ENCODE data around the gene NR2F6.
"Not testable (repeated sequence)": the region's sequence is repeated elsewhere in the genome, so short reads cannot be mapped to it uniquely, and the experiment has no call there.

Gene NR2F6

DNA sequence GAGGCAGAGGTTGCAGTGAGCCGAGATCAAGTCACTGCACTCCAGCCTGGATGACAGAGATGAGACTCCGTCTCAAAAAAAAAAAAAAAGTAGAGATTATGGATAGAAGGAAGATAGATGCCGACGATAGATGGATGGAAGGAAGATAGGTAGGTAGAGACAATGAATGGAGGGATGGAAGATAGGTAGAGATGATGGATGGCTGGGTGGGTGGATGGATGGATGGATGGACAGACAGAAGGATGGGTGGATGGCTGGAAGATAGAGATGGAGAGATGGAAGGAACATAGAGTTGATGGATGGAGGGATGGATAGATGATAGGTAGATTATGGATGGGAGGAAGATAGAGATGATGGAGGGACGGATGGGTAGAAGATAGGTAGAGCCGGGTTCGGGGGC, 49.1 kb downstream of the NR2F6 start:
- H3K4me3 ChIP-seq (ENCODE audit: low read depth, low read length), result no peak overlapping the region
- DNase-seq (ENCODE audit: low read depth), result no peak
- TF ChIP-seq, protein P1, sequence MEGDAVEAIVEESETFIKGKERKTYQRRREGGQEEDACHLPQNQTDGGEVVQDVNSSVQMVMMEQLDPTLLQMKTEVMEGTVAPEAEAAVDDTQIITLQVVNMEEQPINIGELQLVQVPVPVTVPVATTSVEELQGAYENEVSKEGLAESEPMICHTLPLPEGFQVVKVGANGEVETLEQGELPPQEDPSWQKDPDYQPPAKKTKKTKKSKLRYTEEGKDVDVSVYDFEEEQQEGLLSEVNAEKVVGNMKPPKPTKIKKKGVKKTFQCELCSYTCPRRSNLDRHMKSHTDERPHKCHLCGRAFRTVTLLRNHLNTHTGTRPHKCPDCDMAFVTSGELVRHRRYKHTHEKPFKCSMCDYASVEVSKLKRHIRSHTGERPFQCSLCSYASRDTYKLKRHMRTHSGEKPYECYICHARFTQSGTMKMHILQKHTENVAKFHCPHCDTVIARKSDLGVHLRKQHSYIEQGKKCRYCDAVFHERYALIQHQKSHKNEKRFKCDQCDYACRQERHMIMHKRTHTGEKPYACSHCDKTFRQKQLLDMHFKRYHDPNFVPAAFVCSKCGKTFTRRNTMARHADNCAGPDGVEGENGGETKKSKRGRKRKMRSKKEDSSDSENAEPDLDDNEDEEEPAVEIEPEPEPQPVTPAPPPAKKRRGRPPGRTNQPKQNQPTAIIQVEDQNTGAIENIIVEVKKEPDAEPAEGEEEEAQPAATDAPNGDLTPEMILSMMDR (IDR thresholded peaks at IDR 0.05; ENCODE audit: low read depth, low read length), result no peak
- TF ChIP-seq, protein P2, sequence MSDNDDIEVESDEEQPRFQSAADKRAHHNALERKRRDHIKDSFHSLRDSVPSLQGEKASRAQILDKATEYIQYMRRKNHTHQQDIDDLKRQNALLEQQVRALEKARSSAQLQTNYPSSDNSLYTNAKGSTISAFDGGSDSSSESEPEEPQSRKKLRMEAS (IDR thresholded peaks at IDR 0.05; ENCODE audit: low read depth, low read length), result no peak
- TF ChIP-seq MYC (IDR thresholded peaks at IDR 0.05; ENCODE audit: low read depth, low read length) (no peak), POLR2A (IDR thresholded peaks at IDR 0.05; ENCODE audit: extremely low read depth, insufficient read length) (no peak)

DNA sequence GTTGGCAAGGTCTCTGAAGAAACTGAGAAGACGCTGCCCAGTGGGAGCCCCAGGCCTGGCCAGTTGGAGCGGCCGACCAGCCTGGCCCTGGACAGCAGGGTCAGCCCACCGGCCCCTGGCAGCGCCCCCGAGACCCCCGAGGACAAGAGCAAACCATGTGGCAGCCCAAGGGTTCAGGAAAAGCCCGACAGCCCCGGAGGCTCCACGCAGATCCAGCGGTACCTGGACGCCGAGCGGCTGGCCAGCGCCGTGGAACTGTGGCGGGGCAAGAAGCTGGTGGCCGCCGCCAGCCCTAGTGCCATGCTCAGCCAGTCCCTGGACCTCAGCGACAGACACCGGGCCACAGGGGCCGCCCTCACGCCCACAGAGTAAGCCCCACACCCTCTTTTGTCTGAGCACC, 50.6 kb downstream of the NR2F6 start:
- no peak for TF ChIP-seq POLR2A (IDR thresholded peaks at IDR 0.05; ENCODE audit: extremely low read depth, insufficient read length)
- H3K4me3 ChIP-seq (ENCODE audit: low read depth, low read length), result no peak overlapping the region

GRCh38 chr19:17194608-17195007, 51.1 kb downstream of the NR2F6 start:
- H3K4me3 ChIP-seq (ENCODE audit: low read depth, low read length), result no peak overlapping the region
- TF ChIP-seq POLR2A (IDR thresholded peaks at IDR 0.05; ENCODE audit: extremely low read depth, insufficient read length), result no peak
- TF ChIP-seq, protein P2 (IDR thresholded peaks at IDR 0.05; ENCODE audit: low read depth, low read length), result no peak
- TF ChIP-seq, protein P1 (IDR thresholded peaks at IDR 0.05; ENCODE audit: low read depth, low read length), result no peak
- no peak for TF ChIP-seq MYC (IDR thresholded peaks at IDR 0.05; ENCODE audit: low read depth, low read length)
- DNase-seq (ENCODE audit: low read depth), result no peak

More for the DNA sequence above, 50.6 kb downstream of the NR2F6 start:
- DNase-seq (ENCODE audit: low read depth), result no peak

- no peak for DNase-seq (ENCODE audit: low read depth)
- TF ChIP-seq, protein P1 (IDR thresholded peaks at IDR 0.05; ENCODE audit: low read depth, low read length), result no peak
- TF ChIP-seq, protein P2 (IDR thresholded peaks at IDR 0.05; ENCODE audit: low read depth, low read length), result no peak
- TF ChIP-seq MYC (IDR thresholded peaks at IDR 0.05; ENCODE audit: low read depth, low read length) (no peak), POLR2A (IDR thresholded peaks at IDR 0.05; ENCODE audit: extremely low read depth, insufficient read length) (no peak)
- no peak overlapping the region for H3K4me3 ChIP-seq (ENCODE audit: low read depth, low read length)
These were observed 53.0 kb downstream of the NR2F6 start for GRCh38 chr19:17192751-17193150.

GRCh38 chr19:17191736-17192135, 54.0 kb downstream of the NR2F6 start:
- not testable (repeated sequence) for H3K4me3 ChIP-seq (ENCODE audit: low read depth, low read length); DNase-seq (ENCODE audit: low read depth)

DNA sequence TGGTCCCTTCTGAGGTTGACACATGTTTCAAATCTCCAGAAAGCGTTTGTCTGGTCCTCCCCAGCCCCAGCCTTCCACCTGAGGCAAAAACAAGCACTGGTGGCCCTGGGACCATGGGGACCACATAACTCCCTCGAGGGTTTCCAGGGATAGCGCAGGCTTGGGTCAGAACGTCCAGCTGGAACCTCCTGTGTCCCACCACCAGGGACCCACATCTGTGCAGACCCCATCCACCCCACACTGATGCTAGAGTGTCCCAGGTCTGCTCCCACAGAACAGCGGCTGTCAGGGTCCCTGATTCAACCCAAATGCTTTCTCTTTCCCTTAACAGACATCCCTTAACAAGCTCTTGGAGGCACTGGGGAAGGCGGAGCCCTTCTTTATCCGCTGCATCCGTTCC, 60.1 kb downstream of the NR2F6 start:
- no peak for DNase-seq (ENCODE audit: low read depth)
- TF ChIP-seq, protein P2 (IDR thresholded peaks at IDR 0.05; ENCODE audit: low read depth, low read length), result no peak
- TF ChIP-seq MYC (IDR thresholded peaks at IDR 0.05; ENCODE audit: low read depth, low read length), result no peak

DNA sequence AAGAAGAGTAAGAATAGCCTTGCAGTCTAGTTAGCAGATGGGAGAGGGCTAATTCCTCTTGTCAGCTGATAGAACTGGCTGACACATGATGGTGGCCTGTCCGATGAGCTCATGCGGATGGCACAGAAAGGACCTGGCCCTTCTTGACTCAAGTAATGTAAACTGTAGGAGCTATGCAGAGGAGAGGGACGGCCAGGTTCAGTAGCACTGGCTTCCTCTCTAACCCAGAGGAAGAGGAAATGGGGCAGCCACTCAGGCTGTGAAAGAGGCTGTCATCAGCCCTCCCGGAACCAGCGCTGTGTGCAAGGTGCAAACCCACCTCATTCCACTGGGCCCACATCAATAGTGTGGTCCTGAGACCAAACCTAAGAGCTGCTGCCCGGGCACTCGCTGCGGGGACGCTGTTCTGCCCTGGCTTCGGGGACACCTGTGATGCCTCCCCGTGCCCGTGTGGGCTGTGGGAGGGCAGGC, 61.3 kb downstream of the NR2F6 start:
- no peak overlapping the region for H3K4me3 ChIP-seq (ENCODE audit: low read depth, low read length)
- DNase-seq (ENCODE audit: low read depth), result no peak
- TF ChIP-seq MYC (IDR thresholded peaks at IDR 0.05; ENCODE audit: low read depth, low read length) (no peak), POLR2A (IDR thresholded peaks at IDR 0.05; ENCODE audit: extremely low read depth, insufficient read length) (no peak)
- TF ChIP-seq, protein P2 (IDR thresholded peaks at IDR 0.05; ENCODE audit: low read depth, low read length), result no peak
- TF ChIP-seq, protein P1 (IDR thresholded peaks at IDR 0.05; ENCODE audit: low read depth, low read length), result no peak

More for the DNA sequence above, 60.1 kb downstream of the NR2F6 start:
- no peak overlapping the region for H3K4me3 ChIP-seq (ENCODE audit: low read depth, low read length)

All from NB4 (cell line).